HT-29 (cell line): ENCODE measurements around the gene SELE. TPM values are rescaled to one million over a fixed set of nuclear protein-coding genes. Genes with fewer than 3 reads are reported as not detected.
"Not testable (repeated sequence)": the region's sequence is repeated elsewhere in the genome, so short reads cannot be mapped to it uniquely, and the experiment has no call there.

ENCODE experiments used
- DNase-seq: peaks from one replicate; pipeline ENCODE4 v3.0.0-alpha.2; 2015; ENCODE audit warnings: low spot score
- total RNA-seq: library from RNA; depleted of rRNA; stranded (reverse); fragments of >200 nt; shearing (Covaris generic); gene quantifications from 2 replicates; pipeline ENCODE4 v1.2.3, GENCODE V29; 2014

The SELE gene
- total RNA-seq, 1 experiment from 2014 or later: not detected

- no peak for DNase-seq
Observed at GRCh38 chr1:169724168-169724567, 9.7 kb downstream of the SELE start.

DNA sequence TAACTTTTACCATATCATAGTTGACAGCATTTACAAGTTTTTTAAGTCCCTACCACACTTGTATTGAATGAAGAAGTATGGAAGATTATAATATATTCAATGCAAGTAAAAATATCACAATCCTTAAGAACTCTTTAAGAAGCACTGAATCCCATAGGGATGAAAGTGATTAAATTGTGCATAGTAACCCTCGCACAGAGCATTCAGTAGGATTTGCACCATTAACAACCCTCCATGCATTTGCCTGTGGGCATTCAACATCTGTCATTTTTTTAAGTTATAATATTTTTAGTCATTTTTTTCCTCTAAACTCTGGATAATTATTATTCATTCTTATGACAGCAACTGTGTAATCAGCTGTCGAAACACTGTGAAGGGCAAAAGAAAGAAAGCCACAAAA, 10.1 kb downstream of the SELE start:
- no peak for DNase-seq

GRCh38 chr1:169722779-169723178, 11.1 kb downstream of the SELE start:
- DNase-seq: no peak

- not testable (repeated sequence) for DNase-seq
Observed at GRCh38 chr1:169715100-169715499, 18.8 kb downstream of the SELE start.

DNA sequence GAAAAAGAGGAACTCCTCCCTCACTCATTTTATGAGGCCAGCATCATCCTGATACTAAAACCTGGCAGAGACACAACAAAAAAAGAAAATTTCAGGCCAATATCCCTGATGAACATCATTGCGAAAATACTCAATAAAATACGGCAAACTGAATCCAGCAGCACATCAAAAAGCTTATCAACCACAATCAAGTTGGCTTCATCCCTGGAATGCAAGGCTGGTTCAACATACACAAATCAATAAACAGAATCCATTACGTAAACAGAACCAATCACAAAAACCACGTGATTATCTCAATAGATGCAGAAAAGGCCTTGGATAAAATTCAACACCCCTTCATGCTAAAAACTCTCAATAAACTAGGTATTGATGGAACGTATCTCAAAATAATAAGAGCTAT, 20.8 kb downstream of the SELE start:
- not testable (repeated sequence) for DNase-seq

DNA sequence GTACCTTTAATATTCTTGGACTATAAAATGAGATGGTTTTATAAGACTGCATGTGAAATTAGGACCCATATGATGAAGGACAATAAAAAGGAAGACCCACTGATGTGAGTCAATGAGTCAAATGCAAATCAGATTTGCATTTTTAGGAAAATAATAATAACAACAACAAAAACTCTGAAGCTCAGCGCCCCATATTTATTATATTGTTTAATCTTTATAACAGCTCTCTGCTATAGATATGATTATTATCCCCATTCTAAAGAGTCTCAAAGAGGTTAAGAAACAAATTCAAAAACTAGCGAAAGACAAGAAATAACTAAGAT, 21.6 kb downstream of the SELE start:
- DNase-seq: no peak

- DNase-seq: peak; percentile 86
Observed at GRCh38 chr1:169711469-169712308, 22.2 kb downstream of the SELE start, which contains the start of gene SELL. Gene SELL, minus strand, starts transcription at chr1:169711620. Its CDS starts 122 bp downstream, at chr1:169711498.

DNA sequence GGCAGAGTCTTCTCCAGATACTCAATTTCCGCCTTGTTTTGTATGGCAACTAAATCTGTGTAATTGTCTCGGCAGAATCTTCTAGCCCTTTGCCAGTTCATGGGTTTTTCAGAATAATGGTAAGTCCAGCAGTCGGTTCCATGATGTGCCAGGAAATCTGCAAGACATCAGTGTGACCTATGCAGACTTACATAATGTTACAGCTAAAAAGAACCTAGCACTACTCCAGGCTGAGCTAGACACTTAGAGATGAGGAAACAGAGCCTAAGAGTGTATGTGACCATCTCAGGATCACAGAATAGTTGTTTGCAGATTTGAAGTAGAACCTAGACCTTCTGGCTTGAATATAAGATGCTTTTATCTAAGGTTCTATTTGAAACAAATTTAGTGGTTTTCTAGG, 25.2 kb downstream of the SELE start:
- DNase-seq: no peak

GRCh38 chr1:169707912-169708604, 25.8 kb downstream of the SELE start:
- no peak for DNase-seq

- no peak for DNase-seq
Observed at GRCh38 chr1:169704797-169705196, 29.1 kb downstream of the SELE start.

DNA sequence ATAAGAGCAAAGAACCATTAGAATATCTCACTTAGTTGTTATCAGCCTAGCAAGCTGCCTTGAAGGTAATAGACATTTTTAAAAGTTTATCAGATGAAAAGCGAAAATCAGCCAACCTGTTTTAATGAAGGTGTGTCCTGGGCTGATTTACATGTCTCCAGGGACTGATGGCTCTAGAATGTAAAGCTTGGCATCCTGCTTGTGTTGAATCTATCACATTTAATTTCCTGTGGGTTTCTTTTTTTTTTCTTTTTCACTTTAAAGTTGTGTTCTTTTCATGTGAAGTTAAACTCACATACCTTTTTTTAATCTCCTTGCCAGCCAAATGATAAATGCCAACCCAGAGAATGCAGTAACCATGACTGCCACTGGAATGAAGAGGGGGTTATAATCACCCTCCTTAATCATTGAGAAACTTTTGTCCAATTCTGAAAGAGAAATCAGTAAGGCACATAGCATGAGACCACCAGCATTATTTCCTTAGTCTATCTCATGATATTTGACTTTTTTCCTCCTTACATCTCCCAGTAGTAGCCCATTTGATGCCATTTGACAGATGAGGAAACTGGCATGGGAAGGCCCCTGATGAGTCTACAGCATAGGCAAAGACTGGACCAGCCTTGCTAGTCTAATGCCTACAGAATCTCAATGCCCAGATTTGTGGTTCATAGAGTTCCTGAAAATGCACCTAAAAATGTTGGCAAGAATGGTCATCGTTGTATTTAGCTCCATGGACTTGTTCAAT, 32.4 kb downstream of the SELE start:
- DNase-seq: no peak

DNA sequence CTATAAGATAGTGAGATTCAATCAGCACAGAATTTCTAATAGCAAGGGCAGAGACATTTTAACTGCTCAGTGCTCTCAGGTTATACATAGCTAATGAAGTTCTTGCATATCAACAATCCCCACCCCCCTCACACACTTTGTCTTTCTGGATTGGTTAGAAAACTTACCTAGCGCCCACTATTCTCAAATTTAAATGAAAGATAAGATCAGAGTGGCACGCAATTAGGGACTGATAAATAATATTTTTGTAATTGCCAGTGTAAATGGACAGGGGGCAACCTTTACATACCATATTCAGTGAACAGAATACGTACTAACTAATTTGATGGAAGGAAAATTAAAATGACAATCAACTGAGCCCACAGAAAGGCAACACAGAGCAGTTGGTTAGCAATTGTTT, 34.2 kb downstream of the SELE start:
- DNase-seq: no peak

GRCh38 chr1:169698976-169699375, 34.9 kb downstream of the SELE start:
- DNase-seq: no peak

- DNase-seq: no peak
Observed at GRCh38 chr1:169697755-169698154, 36.1 kb downstream of the SELE start.

DNA sequence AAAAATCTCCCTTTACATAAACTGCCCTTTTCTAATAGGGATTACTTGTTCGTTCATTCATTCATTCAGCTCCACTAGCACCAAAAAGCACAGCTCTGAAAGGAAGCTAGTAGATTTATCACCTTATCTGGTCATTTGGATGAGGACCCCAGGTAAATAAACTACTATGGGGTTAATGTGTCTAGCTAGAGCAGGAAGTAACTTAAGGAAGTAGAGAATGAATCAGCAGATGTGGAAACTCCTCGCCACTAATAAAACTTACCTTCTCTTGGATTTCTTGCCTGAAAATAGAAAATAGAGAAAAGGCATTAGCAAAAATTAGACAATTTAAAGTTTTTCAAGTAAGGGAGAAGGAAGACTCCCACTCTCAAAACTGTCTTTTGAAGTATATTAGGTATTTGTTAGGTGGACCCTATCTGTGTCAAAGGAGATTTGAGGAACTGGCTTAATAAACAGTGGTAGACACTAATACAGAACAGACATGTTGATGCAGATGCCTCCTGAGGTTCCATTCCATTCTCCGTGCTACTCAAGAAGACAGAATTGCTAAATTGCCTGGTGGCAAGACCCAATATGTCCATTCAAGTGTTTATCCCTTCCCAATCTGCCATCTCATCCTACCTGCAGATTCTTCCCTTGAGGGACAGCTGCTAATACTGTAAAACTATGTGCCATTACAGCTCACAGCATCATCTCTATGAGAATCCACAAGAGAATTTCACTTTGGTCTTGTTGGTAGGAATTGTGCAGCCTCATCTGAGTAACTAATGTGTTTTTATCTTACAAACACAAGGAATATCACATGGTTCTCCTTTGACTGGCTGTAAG, 37.4 kb downstream of the SELE start:
- DNase-seq: peak; percentile 56

DNA sequence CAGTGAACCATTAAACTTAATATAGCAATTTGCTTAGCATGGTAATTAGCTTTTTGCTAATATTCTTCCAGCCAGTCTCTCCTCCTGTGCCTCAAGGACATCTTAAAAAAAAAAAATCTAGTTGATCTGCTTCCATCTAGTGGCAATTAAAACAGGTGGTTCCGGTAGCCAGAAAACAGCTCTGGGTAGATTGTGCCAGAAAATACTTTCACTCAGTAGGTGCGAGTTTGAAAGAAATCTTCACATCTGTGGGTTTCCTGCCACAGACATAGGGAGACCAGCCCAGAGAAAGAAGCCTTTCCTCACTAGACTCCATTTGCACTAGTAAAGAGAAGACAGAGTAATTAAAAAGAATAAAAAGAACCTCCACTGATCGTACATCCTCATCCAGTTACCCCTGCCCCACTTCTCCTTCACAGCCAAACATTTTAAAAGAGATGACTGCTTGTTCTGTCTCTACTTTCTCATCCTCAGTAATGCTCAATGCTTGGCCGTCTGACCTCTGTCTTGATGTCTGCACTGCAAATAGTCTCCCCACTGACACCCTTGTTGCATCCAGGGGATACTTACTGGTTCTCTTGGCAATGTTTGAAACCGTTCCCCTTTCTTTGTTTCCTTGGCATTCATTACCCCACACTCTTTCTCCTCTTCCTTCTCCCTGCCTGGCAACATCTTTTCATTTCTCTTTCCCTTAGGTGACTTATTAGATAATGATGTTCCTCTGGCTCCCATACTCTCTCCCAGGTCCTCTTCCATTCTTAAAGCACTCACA, 39.4 kb downstream of the SELE start:
- peak; percentile 36 for DNase-seq

DNA sequence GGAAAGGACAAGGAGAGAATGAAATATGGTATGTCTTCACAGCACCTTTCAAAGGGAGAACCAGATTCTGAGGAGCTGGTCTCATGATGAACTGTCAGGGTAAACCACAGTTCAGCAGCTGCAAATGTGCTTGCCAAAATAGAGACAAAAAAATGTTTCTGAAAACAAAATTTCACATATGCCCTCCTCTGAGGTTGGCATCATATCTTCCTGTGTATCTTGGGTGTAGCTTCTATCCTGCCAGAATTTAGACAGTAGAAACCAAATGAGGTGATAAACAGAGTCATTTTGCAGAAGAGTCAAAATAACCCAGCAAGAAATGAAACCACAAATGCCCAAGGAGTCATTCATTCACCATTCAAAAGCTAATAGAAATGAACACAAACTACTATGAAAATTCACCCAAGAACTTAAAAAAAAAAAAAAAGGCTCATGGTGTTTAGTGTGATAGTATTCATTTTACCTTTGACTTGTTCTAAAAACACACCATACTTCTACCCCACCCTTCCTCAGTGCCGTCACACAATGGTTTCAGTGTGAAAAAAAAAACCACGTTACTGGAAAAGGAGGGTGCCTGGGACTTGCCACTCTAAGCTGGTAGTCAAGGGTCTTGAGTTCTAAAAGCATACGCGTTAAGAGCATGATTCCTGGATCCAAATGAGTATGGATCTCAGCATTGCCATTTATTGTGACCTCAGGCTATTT, 41.0 kb downstream of the SELE start:
- DNase-seq: no peak

DNA sequence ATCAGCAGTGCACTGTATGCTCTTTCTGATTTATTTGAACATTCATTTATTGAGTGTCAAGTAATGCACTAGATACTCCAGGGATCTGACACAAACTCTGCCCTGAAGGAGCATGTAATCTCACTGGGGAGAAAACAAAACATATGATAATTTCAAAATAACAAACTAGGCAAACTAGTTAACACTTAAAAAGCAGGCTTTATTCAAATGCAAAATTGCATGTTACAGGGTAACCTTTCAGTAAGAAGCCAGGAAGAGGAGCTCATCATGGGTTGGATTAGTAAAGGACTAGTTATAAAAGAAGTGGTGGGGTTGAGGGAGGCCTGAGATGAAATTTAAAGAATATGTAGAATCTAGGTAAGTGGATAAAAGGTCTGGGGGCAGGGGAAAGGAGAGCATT, 43.4 kb downstream of the SELE start:
- no peak for DNase-seq

DNA sequence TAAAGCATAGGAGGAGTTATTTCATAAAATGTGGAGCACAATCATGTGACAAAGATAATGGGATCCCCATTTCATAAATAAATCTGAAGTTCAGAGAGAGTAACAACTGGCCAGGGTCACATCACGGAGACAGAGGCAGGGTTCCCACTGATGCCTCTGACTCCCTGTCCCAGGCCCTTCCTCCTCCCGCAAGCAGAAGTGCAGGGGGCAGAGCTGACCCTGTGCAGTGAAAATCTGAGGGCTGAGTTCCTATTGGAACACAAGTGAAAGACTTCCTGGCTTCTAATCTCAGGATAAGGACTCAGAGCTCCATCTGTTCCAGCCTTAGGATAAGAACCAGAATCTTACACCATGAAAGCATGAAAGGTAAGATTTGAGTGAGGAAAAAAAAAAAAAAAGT, 44.5 kb downstream of the SELE start:
- DNase-seq: no peak

DNA sequence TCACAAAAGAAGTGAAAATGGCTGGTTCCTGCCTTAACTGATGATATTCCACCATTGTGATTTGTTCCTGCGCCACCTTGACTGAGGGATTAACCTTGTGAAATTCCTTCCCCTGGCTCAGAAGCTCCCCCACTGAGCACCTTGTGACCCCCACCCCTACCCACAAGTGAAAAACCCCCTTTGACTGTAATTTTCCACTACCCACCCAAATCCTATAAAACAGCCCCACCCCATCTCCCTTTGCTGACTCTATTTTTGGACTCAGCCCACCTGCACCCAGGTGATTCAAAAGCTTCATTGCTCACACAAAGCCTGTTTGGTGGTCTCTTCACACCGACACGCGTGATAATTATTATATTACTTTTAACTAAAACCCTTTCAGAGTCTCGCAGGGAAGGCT, 45.5 kb downstream of the SELE start:
- not testable (repeated sequence) for DNase-seq
